HCT116 (cell line): Measurements from ENCODE around the gene SUGCT. TPM values are rescaled to one million over a fixed set of nuclear protein-coding genes. Genes with fewer than 3 reads are reported as not detected.

Source experiments
- ATAC-seq: fragments of 200-7000 bp; cut with Tn5 transposase; 2 replicates; pipeline ENCODE4 v1.9.1; 2020; ENCODE audit warnings: mild to moderate bottlenecking, moderate library complexity
- BruUV-seq: library from RNA; stranded (reverse); fragments of 400-500 nt; replicated peaks from 2 replicates; lab custom pipeline; 2021; lab: Mats Ljungman, UMichigan
- CTCF ChIA-PET: fragments of 300-600 bp; sonication (Branson Sonifier 250); formaldehyde crosslinking; loops from one replicate; lab custom pipeline; 2021; ENCODE audit warnings: antibody characterized with exemption; lab: Charles Lee
- POLR2A ChIA-PET: fragments of 300-600, 350-600 bp; sonication (Branson Sonifier 250); formaldehyde crosslinking; loops from one replicate; lab custom pipeline; 2021; ENCODE audit warnings: antibody characterized with exemption; lab: Charles Lee
- RAD21 ChIA-PET, 2 experiments: fragments of 300-600 bp; sonication (Branson Sonifier 250); formaldehyde crosslinking; loops; one replicate each; lab custom pipeline; 2023; ENCODE audit warnings: low total read pairs in 2 of 2; ENCODE audit not compliant: uncharacterized antibody in 2 of 2, unreplicated experiment in 2 of 2, low non-redundant PET in 1 of 2; lab: Charles Lee
- DNase-seq: peaks from one replicate; pipeline ENCODE4 v3.0.0-alpha.2; 2010; ENCODE audit warnings: low read depth, low spot score
- H2AFZ ChIP-seq: fragments of 200-600 bp; shearing (Covaris generic), sonication (generic); 2 replicates; pipeline ENCODE4 v1.6.1; 2017; ENCODE audit warnings: low read depth, mixed run types, mixed read lengths, antibody characterized with exemption, low read length; ENCODE audit not compliant: poor library complexity, severe bottlenecking
- H3K27ac ChIP-seq: 2 replicates; pipeline ENCODE4 v1.5.1; 2012; ENCODE audit warnings: low read depth, low read length
- H3K27me3 ChIP-seq: fragments of 200-600 bp; sonication (generic); 2 replicates; pipeline ENCODE4 v1.6.1; 2016; ENCODE audit warnings: mixed run types, low read length, mixed read lengths; ENCODE audit not compliant: insufficient read depth
- H3K36me3 ChIP-seq, 2 experiments: fragments of 200-500 bp in 1 of 2; fragments of 200-600 bp in 1 of 2; sonication (Bioruptor generic) in 1 of 2; sonication (generic) in 1 of 2; 2 replicates each; pipeline versions ENCODE4 v1.5.1 to v1.6.1; 2014 to 2016; ENCODE audit warnings: low read length in 2 of 2, inconsistent platforms in 1 of 2, mixed read lengths in 1 of 2, mixed run types in 1 of 2; ENCODE audit not compliant: insufficient read depth in 2 of 2, control insufficient read depth in 1 of 2
- H3K4me1 ChIP-seq, 2 experiments: fragments of 200-600 bp in 1 of 2; sonication (generic) in 1 of 2; 2 replicates each; pipeline versions ENCODE4 v1.5.1 to v1.6.1; 2012 to 2017; ENCODE audit warnings: low read length in 2 of 2, inconsistent platforms in 1 of 2, mild to moderate bottlenecking in 1 of 2, mixed read lengths in 1 of 2, mixed run types in 1 of 2, moderate library complexity in 1 of 2; ENCODE audit not compliant: insufficient read depth in 2 of 2, control insufficient read depth in 1 of 2
- H3K4me2 ChIP-seq: fragments of 200-600 bp; sonication (generic); 2 replicates; pipeline ENCODE4 v1.6.1; 2017; ENCODE audit warnings: mixed run types, low read length, mixed read lengths
- H3K4me3 ChIP-seq, 2 experiments: fragments of 200-600 bp in 1 of 2; sonication (generic) in 1 of 2; replicated peaks in 1 of 2; 2 replicates each; pipeline ENCODE4 v1.5.1; 2011 to 2016; ENCODE audit warnings: low read length in 2 of 2, control low read depth in 1 of 2, low read depth in 1 of 2, mild to moderate bottlenecking in 1 of 2, mixed read lengths in 1 of 2, mixed run types in 1 of 2
- H3K79me2 ChIP-seq: fragments of 200-600 bp; sonication (generic); 2 replicates; pipeline ENCODE4 v1.6.1; 2017; ENCODE audit warnings: mild to moderate bottlenecking, mixed run types, low read length, moderate library complexity, mixed read lengths; ENCODE audit not compliant: insufficient read depth
- H3K9ac ChIP-seq: fragments of 200-600 bp; sonication (generic); 2 replicates; pipeline ENCODE4 v1.6.1; 2016; ENCODE audit warnings: low read length, mixed read lengths
- H3K9me2 ChIP-seq: fragments of 200-600 bp; sonication (generic), shearing (Covaris generic); 2 replicates; pipeline ENCODE4 v1.6.1; 2017; ENCODE audit warnings: mixed run types, mild to moderate bottlenecking, moderate library complexity; ENCODE audit not compliant: insufficient read depth
- H3K9me3 ChIP-seq, 2 experiments: fragments of 200-500 bp in 1 of 2; fragments of 200-600 bp in 1 of 2; sonication (Bioruptor generic) in 1 of 2; sonication (generic) in 1 of 2; 2 replicates each; pipeline ENCODE4 v1.6.1; 2014 to 2017; ENCODE audit warnings: low read length in 2 of 2, mixed read lengths in 2 of 2, inconsistent platforms in 1 of 2, low read depth in 1 of 2, mild to moderate bottlenecking in 1 of 2, mixed run types in 1 of 2, moderate library complexity in 1 of 2; ENCODE audit not compliant: control insufficient read depth in 1 of 2, insufficient read depth in 1 of 2
- H4K20me1 ChIP-seq: fragments of 200-600 bp; sonication (generic), shearing (Covaris generic); 2 replicates; pipeline ENCODE4 v1.6.1; 2017; ENCODE audit warnings: mixed run types, mild to moderate bottlenecking, moderate library complexity; ENCODE audit not compliant: insufficient read depth
- CBX3 ChIP-seq: IDR thresholded peaks from 2 replicates; pipeline ENCODE4 v1.6.1; 2012; ENCODE audit warnings: low read depth
- FOSL1 ChIP-seq: IDR thresholded peaks from 2 replicates; pipeline ENCODE4 v1.6.1; 2012; ENCODE audit warnings: low read depth
- JUND ChIP-seq: IDR thresholded peaks from 2 replicates; pipeline ENCODE4 v1.6.1; 2012
- SP1 ChIP-seq: IDR thresholded peaks from 2 replicates; pipeline ENCODE4 v1.6.1; 2012; ENCODE audit warnings: low read depth
- TCF7L2 ChIP-seq: IDR thresholded peaks from 2 replicates; pipeline ENCODE4 v1.7.0; 2011; ENCODE audit warnings: borderline replicate concordance, inconsistent platforms; ENCODE audit not compliant: insufficient read depth, insufficient read length; ENCODE audit errors: extremely low read depth
- ZNF274 ChIP-seq: fragments of 200-500 bp; sonication (Bioruptor generic); IDR thresholded peaks from 2 replicates; pipeline ENCODE4 v1.6.1; 2014; ENCODE audit warnings: mild to moderate bottlenecking, low read depth, low read length, inconsistent platforms
- intact Hi-C: fragments of 100-400 bp; cut with micrococcal nuclease; formaldehyde crosslinking; loops from 2 replicates; pipeline ENCODE4 v1.10.0; 2022
- total RNA-seq: library from RNA; stranded (reverse); gene quantifications from one replicate; pipeline ENCODE4 v1.2.1, GENCODE V29; 2021; ENCODE audit not compliant: unreplicated experiment

SUGCT gene
- total RNA-seq, 1 experiment from 2014 or later, result 4.4 TPM

- CTCF ChIA-PET, result no interaction called here
- DNase-seq, result no peak
- no peak for ATAC-seq
- H3K27me3 ChIP-seq, result no peaks in the 10 kb centered on the region
- H3K36me3 ChIP-seq, result no peaks in the 10 kb centered on the region
- no peak overlapping the region for H3K9ac ChIP-seq
- TF ChIP-seq SP1 (no peak), CBX3 (no peak), FOSL1 (no peak), TCF7L2 (no peak)
- TF ChIP-seq, all 23 proteins: peak for 0
- H3K4me3 ChIP-seq, result no peak overlapping the region
- no peak overlapping the region for H3K4me2 ChIP-seq
- no TSS peak for BruUV-seq
- intact Hi-C loops, result no loop called here
- peaks cover 0 to 5% of the 10 kb centered on the region in 2 experiments; a peak in 2 of 4 replicates for H3K4me1 ChIP-seq
- no peak overlapping the region for H2AFZ ChIP-seq
- RAD21 ChIA-PET, result no interaction called here
- no peaks in the 10 kb centered on the region for H3K9me3 ChIP-seq
- POLR2A ChIA-PET, result no interaction called here
- no peak overlapping the region for H3K27ac ChIP-seq
- H3K79me2 ChIP-seq, result no peaks in the 10 kb centered on the region
- H4K20me1 ChIP-seq, result no peaks in the 10 kb centered on the region
- H3K9me2 ChIP-seq, result no peaks in the 10 kb centered on the region
Measured at GRCh38 chr7:40880581-40880980, 745.8 kb downstream of the SUGCT start.

- TF ChIP-seq JUND, result no peak
- no peak for TF ChIP-seq ZNF274
- TF ChIP-seq, all 23 proteins: peak for 0
- peaks cover 0 to 9% of the 10 kb centered on the region in 2 experiments; a peak in 2 of 4 replicates for H3K4me1 ChIP-seq
- POLR2A ChIA-PET, result no interaction called here
- H3K9me3 ChIP-seq, result no peaks in the 10 kb centered on the region
- H3K4me3 ChIP-seq, result no peak overlapping the region
- intact Hi-C loops, result no loop called here
- no TSS peak for BruUV-seq
- DNase-seq (no peak), ATAC-seq (no peak)
- H4K20me1 ChIP-seq, result no peaks in the 10 kb centered on the region
- no peaks in the 10 kb centered on the region for H3K36me3 ChIP-seq
- no peaks in the 10 kb centered on the region for H3K9me2 ChIP-seq
- H2AFZ ChIP-seq, result no peak overlapping the region
- CTCF ChIA-PET, result no interaction called here
- H3K27ac ChIP-seq, result no peak overlapping the region
- no peaks in the 10 kb centered on the region for H3K27me3 ChIP-seq
- H3K4me2 ChIP-seq, result no peak overlapping the region
- no peaks in the 10 kb centered on the region for H3K79me2 ChIP-seq
- RAD21 ChIA-PET, result no interaction called here
- no peak overlapping the region for H3K9ac ChIP-seq
Measured at GRCh38 chr7:40881405-40881926, 746.7 kb downstream of the SUGCT start.
